IMR-90 (cell line): ENCODE measurements around the gene SV2C. TPM values are rescaled to one million over a fixed set of nuclear protein-coding genes. Genes with fewer than 3 reads are reported as not detected.

Experiments used
- ATAC-seq: fragments of 200-7000 bp; cut with Tn5 transposase; 2 replicates; pipeline ENCODE4 v1.9.1; 2020; ENCODE audit warnings: low read depth, mild to moderate bottlenecking, moderate library complexity
- BruUV-seq: library from RNA; stranded (reverse); fragments of 400-500 nt; replicated peaks from 2 replicates; lab custom pipeline; 2021; lab: Mats Ljungman, UMichigan
- CTCF ChIA-PET: fragments of 300-600 bp; formaldehyde crosslinking; extraction: SDS; loops from one replicate; lab custom pipeline; 2021; ENCODE audit warnings: antibody characterized with exemption; lab: Yijun Ruan, JAX
- POLR2A ChIA-PET: fragments of 300-600 bp; sonication (Branson Sonifier 250); formaldehyde crosslinking; loops from one replicate; lab custom pipeline; 2022; ENCODE audit warnings: antibody characterized with exemption; ENCODE audit not compliant: unreplicated experiment; lab: Charles Lee
- DNase-seq: peaks from one replicate; pipeline ENCODE4 v3.0.0; 2013
- H2AFZ ChIP-seq: replicated peaks from 2 replicates; pipeline ENCODE3; 2013; ENCODE audit warnings: low read length, mild to moderate bottlenecking; ENCODE audit not compliant: poor library complexity
- H2AK5ac ChIP-seq: 2 replicates; pipeline ENCODE4 v1.6.1; 2013; ENCODE audit warnings: low read depth, low read length, inconsistent platforms
- H2AK9ac ChIP-seq: replicated peaks from 2 replicates; pipeline ENCODE3; 2013; ENCODE audit warnings: mild to moderate bottlenecking, low read depth, low read length, moderate library complexity; ENCODE audit not compliant: poor library complexity
- H2BK120ac ChIP-seq: 2 replicates; pipeline ENCODE4 v1.6.1; 2013; ENCODE audit warnings: low read depth, low read length, inconsistent platforms
- H2BK15ac ChIP-seq: 3 replicates; pipeline ENCODE4 v1.6.1; 2013; ENCODE audit warnings: low read depth, low read length, inconsistent platforms
- H2BK20ac ChIP-seq: 2 replicates; pipeline ENCODE4 v1.6.1; 2013; ENCODE audit warnings: low read depth, mild to moderate bottlenecking, inconsistent platforms, low read length, moderate library complexity
- H2BK5ac ChIP-seq: 2 replicates; pipeline ENCODE4 v1.6.1; 2013; ENCODE audit warnings: mild to moderate bottlenecking, low read depth, low read length, inconsistent platforms; ENCODE audit not compliant: poor library complexity, severe bottlenecking
- H3K14ac ChIP-seq: replicated peaks from 2 replicates; pipeline ENCODE4 v1.6.1; 2013; ENCODE audit warnings: low read depth, low read length, inconsistent platforms
- H3K18ac ChIP-seq: 2 replicates; pipeline ENCODE4 v1.6.1; 2013; ENCODE audit warnings: low read depth, low read length, control low read depth
- H3K23ac ChIP-seq: 2 replicates; pipeline ENCODE4 v1.6.1; 2013; ENCODE audit warnings: low read depth, low read length, inconsistent platforms
- H3K27ac ChIP-seq: 2 replicates; pipeline ENCODE4 v1.5.1; 2013; ENCODE audit warnings: mild to moderate bottlenecking, control low read depth, low read length; ENCODE audit not compliant: insufficient read depth
- H3K27me3 ChIP-seq: 2 replicates; pipeline ENCODE4 v1.6.1; 2013; ENCODE audit warnings: low read length; ENCODE audit not compliant: control insufficient read depth, insufficient read depth
- H3K36me3 ChIP-seq: 2 replicates; pipeline ENCODE4 v1.6.1; 2013; ENCODE audit warnings: low read length, mixed read lengths; ENCODE audit not compliant: control insufficient read depth, insufficient read depth
- H3K4ac ChIP-seq: 2 replicates; pipeline ENCODE4 v1.6.1; 2013; ENCODE audit warnings: low read depth, low read length, inconsistent platforms
- H3K4me1 ChIP-seq: 2 replicates; pipeline ENCODE4 v1.6.1; 2013; ENCODE audit warnings: low read length, mixed read lengths; ENCODE audit not compliant: control insufficient read depth, insufficient read depth
- H3K4me2 ChIP-seq: 2 replicates; pipeline ENCODE4 v1.6.1; 2013; ENCODE audit warnings: low read depth, mild to moderate bottlenecking, control low read depth, low read length, moderate library complexity
- H3K4me3 ChIP-seq: 2 replicates; pipeline ENCODE4 v1.5.1; 2013; ENCODE audit warnings: low read depth, mild to moderate bottlenecking, control low read depth, low read length, moderate library complexity; ENCODE audit not compliant: insufficient read depth
- H3K56ac ChIP-seq: 2 replicates; pipeline ENCODE4 v1.6.1; 2013; ENCODE audit warnings: low read length, inconsistent platforms; ENCODE audit not compliant: insufficient read depth; ENCODE audit errors: extremely low read depth
- H3K79me1 ChIP-seq, 2 experiments: 2 replicates each; pipeline ENCODE4 v1.6.1; 2013; ENCODE audit warnings: low read length in 2 of 2, inconsistent platforms in 1 of 2, low read depth in 1 of 2
- H3K9ac ChIP-seq: 2 replicates; pipeline ENCODE4 v1.6.1; 2013; ENCODE audit warnings: low read depth, low read length, control low read depth
- H3K9me1 ChIP-seq: 2 replicates; pipeline ENCODE4 v1.6.1; 2013; ENCODE audit warnings: low read length, inconsistent platforms; ENCODE audit not compliant: insufficient read depth
- H3K9me3 ChIP-seq: 2 replicates; pipeline ENCODE4 v1.6.1; 2013; ENCODE audit warnings: low read length; ENCODE audit not compliant: control insufficient read depth, insufficient read depth
- H4K20me1 ChIP-seq: 2 replicates; pipeline ENCODE4 v1.6.1; 2013; ENCODE audit warnings: low read length, inconsistent platforms; ENCODE audit not compliant: insufficient read depth
- H4K5ac ChIP-seq: 2 replicates; pipeline ENCODE4 v1.6.1; 2013; ENCODE audit warnings: mild to moderate bottlenecking, low read depth, low read length, control low read depth
- H4K8ac ChIP-seq, 2 experiments: 2 replicates each; pipeline ENCODE4 v1.6.1; 2013; ENCODE audit warnings: low read depth in 2 of 2, low read length in 2 of 2, control low read depth in 1 of 2, inconsistent platforms in 1 of 2
- H4K91ac ChIP-seq: 2 replicates; pipeline ENCODE4 v1.6.1; 2013; ENCODE audit warnings: low read depth, low read length, inconsistent platforms; ENCODE audit not compliant: insufficient read depth
- ELK1 ChIP-seq: fragments of 150-350 bp; IDR thresholded peaks from 2 replicates; pipeline ENCODE4 v1.6.1; 2016; ENCODE audit warnings: low read depth, mild to moderate bottlenecking, low read length, moderate library complexity, borderline replicate concordance
- POLR2A ChIP-seq: IDR thresholded peaks from 2 replicates; pipeline ENCODE4 v1.6.1; 2012; ENCODE audit warnings: mild to moderate bottlenecking, low read depth, low read length
- SMC3 ChIP-seq: fragments of 150-350 bp; IDR thresholded peaks from 2 replicates; pipeline ENCODE4 v1.6.1; 2016; ENCODE audit warnings: low read depth, mild to moderate bottlenecking, antibody characterized with exemption, low read length, moderate library complexity
- WGBS, 2 experiments: methylation state at CpG; one replicate each; pipeline versions ENCODE4 v1.1.5 to v1.1.7; 2013; ENCODE audit warnings: missing lambda C conversion rate in 2 of 2; ENCODE audit not compliant: insufficient read length in 1 of 2; ENCODE audit errors: extremely low coverage in 2 of 2; 5-methylcytosine and 5-hydroxymethylcytosine counted together
- dilution Hi-C: fragments of 300-500 bp; cut with HindIII; formaldehyde crosslinking; loops from one replicate; pipeline ENCODE4 v1.14.3; 2018; ENCODE audit warnings: low sequenced_read_pairs; ENCODE audit not compliant: unreplicated experiment
- in situ Hi-C: fragments of 300-500 bp; cut with MboI; formaldehyde crosslinking; loops from 3 replicates; pipeline ENCODE4 v1.14.3; 2019; ENCODE audit warnings: low sequenced_read_pairs, inconsistent platforms, mixed read lengths
- intact Hi-C: fragments of 100-400 bp; cut with micrococcal nuclease; formaldehyde crosslinking; loops from 2 replicates; pipeline ENCODE4 v1.10.0; 2022
- polyA plus RNA-seq, 3 experiments: library from polyadenylated mRNA; depleted of rRNA; stranded (reverse); fragments of >200 nt; gene quantifications; 2 replicates each; pipeline ENCODE4 v1.2.3, GENCODE V29; 2012; ENCODE audit warnings: low replicate concordance in 1 of 3
- total RNA-seq: library from RNA; depleted of rRNA; stranded (reverse); fragments of >200 nt; gene quantifications from 2 replicates; pipeline ENCODE4 v1.2.3, GENCODE V29; 2012

Gene SV2C
- total and polyA plus RNA-seq, 2 of the 4 experiments (the other 2 are of a cell fraction) = not detected

DNA sequence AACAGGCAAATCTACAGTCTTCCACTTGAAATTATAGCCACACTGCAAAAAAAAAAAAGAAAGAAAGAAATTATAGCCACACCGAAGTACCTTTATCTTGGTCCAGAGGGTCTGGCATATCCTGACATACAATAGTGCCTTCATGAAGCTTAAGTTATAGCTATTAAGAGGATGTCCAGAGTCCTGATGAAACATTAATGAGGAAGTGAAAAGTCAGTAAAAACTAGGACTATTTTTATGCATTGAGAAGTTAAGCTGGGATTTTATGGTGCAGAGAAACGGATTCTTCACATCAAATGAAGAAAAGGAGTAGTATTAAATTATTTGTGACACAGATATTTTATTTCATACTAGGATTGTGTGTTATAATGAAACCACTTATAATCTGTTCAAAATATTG lies 123.9 kb downstream of the SV2C start:
- Histone ChIP-seq H2AK9ac (no peak overlapping the region), H3K9ac (no peak overlapping the region), H3K4ac (no peak overlapping the region), H3K4me1 (no peaks in the 10 kb centered on the region), H2AFZ (no peak overlapping the region), H4K20me1 (no peaks in the 10 kb centered on the region), H3K27me3 (no peaks in the 10 kb centered on the region), H3K27ac (no peak overlapping the region), H3K4me3 (no peak overlapping the region), H3K79me1 (no peaks in the 10 kb centered on the region), H3K14ac (no peak overlapping the region), H2BK20ac (no peak overlapping the region), H3K9me1 (no peaks in the 10 kb centered on the region), H3K9me3 (no peaks in the 10 kb centered on the region), H4K91ac (no peak overlapping the region), H3K4me2 (no peak overlapping the region), H2AK5ac (no peak overlapping the region), H2BK15ac (no peak overlapping the region), H3K56ac (no peak overlapping the region), H4K5ac (no peak overlapping the region), H3K36me3 (no peaks in the 10 kb centered on the region), H3K18ac (no peak overlapping the region), H2BK5ac (no peak overlapping the region), H2BK120ac (no peak overlapping the region), H3K23ac (no peak overlapping the region), H4K8ac (no peak overlapping the region)
- ChIA-PET POLR2A (no interaction called here), CTCF (no interaction called here)
- intact Hi-C loops = no loop called here
- in situ Hi-C loops = no loop called here
- TF ChIP-seq POLR2A (no peak), SMC3 (no peak), ELK1 (no peak)
- BruUV-seq = no TSS peak
- WGBS, 2 experiments = no CpG with 5 or more reads among the region's 2 CpGs
- no peak for ATAC-seq
- DNase-seq = no peak
- dilution Hi-C loops = no loop called here
